ENCODE measurements around the gene PRKG1.

GRCh38 chr10:51047857-51048256, 26.4 kb upstream of the PRKG1 start:
- TF ChIP-seq, protein P1, sequence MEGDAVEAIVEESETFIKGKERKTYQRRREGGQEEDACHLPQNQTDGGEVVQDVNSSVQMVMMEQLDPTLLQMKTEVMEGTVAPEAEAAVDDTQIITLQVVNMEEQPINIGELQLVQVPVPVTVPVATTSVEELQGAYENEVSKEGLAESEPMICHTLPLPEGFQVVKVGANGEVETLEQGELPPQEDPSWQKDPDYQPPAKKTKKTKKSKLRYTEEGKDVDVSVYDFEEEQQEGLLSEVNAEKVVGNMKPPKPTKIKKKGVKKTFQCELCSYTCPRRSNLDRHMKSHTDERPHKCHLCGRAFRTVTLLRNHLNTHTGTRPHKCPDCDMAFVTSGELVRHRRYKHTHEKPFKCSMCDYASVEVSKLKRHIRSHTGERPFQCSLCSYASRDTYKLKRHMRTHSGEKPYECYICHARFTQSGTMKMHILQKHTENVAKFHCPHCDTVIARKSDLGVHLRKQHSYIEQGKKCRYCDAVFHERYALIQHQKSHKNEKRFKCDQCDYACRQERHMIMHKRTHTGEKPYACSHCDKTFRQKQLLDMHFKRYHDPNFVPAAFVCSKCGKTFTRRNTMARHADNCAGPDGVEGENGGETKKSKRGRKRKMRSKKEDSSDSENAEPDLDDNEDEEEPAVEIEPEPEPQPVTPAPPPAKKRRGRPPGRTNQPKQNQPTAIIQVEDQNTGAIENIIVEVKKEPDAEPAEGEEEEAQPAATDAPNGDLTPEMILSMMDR (IDR thresholded peaks at IDR 0.05): peak in 2 of 4 donors; percentile 23 to 31
- TF ChIP-seq POLR2A (IDR thresholded peaks at IDR 0.05): no peak
